IMR-90 (cell line): Measurements from ENCODE around the gene TRAF7. TPM values are rescaled to one million over a fixed set of nuclear protein-coding genes. Genes with fewer than 3 reads are reported as not detected.
"Not testable (repeated sequence)": the region's sequence is repeated elsewhere in the genome, so short reads cannot be mapped to it uniquely, and the experiment has no call there.

Experiments
- ATAC-seq: fragments of 200-7000 bp; cut with Tn5 transposase; 2 replicates; pipeline ENCODE4 v1.9.1; 2020; ENCODE audit warnings: low read depth, mild to moderate bottlenecking, moderate library complexity
- BruUV-seq: library from RNA; stranded (reverse); fragments of 400-500 nt; replicated peaks from 2 replicates; lab custom pipeline; 2021; lab: Mats Ljungman, UMichigan
- CTCF ChIA-PET: fragments of 300-600 bp; formaldehyde crosslinking; extraction: SDS; loops from one replicate; lab custom pipeline; 2021; ENCODE audit warnings: antibody characterized with exemption; lab: Yijun Ruan, JAX
- POLR2A ChIA-PET: fragments of 300-600 bp; sonication (Branson Sonifier 250); formaldehyde crosslinking; loops from one replicate; lab custom pipeline; 2022; ENCODE audit warnings: antibody characterized with exemption; ENCODE audit not compliant: unreplicated experiment; lab: Charles Lee
- DNase-seq: peaks from one replicate; pipeline ENCODE4 v3.0.0; 2013
- H2AFZ ChIP-seq: replicated peaks from 2 replicates; pipeline ENCODE3; 2013; ENCODE audit warnings: low read length, mild to moderate bottlenecking; ENCODE audit not compliant: poor library complexity
- H2AK5ac ChIP-seq: 2 replicates; pipeline ENCODE4 v1.6.1; 2013; ENCODE audit warnings: low read depth, low read length, inconsistent platforms
- H2AK9ac ChIP-seq: replicated peaks from 2 replicates; pipeline ENCODE3; 2013; ENCODE audit warnings: mild to moderate bottlenecking, low read depth, low read length, moderate library complexity; ENCODE audit not compliant: poor library complexity
- H2BK120ac ChIP-seq: 2 replicates; pipeline ENCODE4 v1.6.1; 2013; ENCODE audit warnings: low read depth, low read length, inconsistent platforms
- H2BK15ac ChIP-seq: 3 replicates; pipeline ENCODE4 v1.6.1; 2013; ENCODE audit warnings: low read depth, low read length, inconsistent platforms
- H2BK20ac ChIP-seq: 2 replicates; pipeline ENCODE4 v1.6.1; 2013; ENCODE audit warnings: low read depth, mild to moderate bottlenecking, inconsistent platforms, low read length, moderate library complexity
- H2BK5ac ChIP-seq: 2 replicates; pipeline ENCODE4 v1.6.1; 2013; ENCODE audit warnings: mild to moderate bottlenecking, low read depth, low read length, inconsistent platforms; ENCODE audit not compliant: poor library complexity, severe bottlenecking
- H3K14ac ChIP-seq: replicated peaks from 2 replicates; pipeline ENCODE4 v1.6.1; 2013; ENCODE audit warnings: low read depth, low read length, inconsistent platforms
- H3K18ac ChIP-seq: 2 replicates; pipeline ENCODE4 v1.6.1; 2013; ENCODE audit warnings: low read depth, low read length, control low read depth
- H3K23ac ChIP-seq: 2 replicates; pipeline ENCODE4 v1.6.1; 2013; ENCODE audit warnings: low read depth, low read length, inconsistent platforms
- H3K27ac ChIP-seq: 2 replicates; pipeline ENCODE4 v1.5.1; 2013; ENCODE audit warnings: mild to moderate bottlenecking, control low read depth, low read length; ENCODE audit not compliant: insufficient read depth
- H3K27me3 ChIP-seq: 2 replicates; pipeline ENCODE4 v1.6.1; 2013; ENCODE audit warnings: low read length; ENCODE audit not compliant: control insufficient read depth, insufficient read depth
- H3K36me3 ChIP-seq: 2 replicates; pipeline ENCODE4 v1.6.1; 2013; ENCODE audit warnings: low read length, mixed read lengths; ENCODE audit not compliant: control insufficient read depth, insufficient read depth
- H3K4ac ChIP-seq: 2 replicates; pipeline ENCODE4 v1.6.1; 2013; ENCODE audit warnings: low read depth, low read length, inconsistent platforms
- H3K4me1 ChIP-seq: 2 replicates; pipeline ENCODE4 v1.6.1; 2013; ENCODE audit warnings: low read length, mixed read lengths; ENCODE audit not compliant: control insufficient read depth, insufficient read depth
- H3K4me2 ChIP-seq: 2 replicates; pipeline ENCODE4 v1.6.1; 2013; ENCODE audit warnings: low read depth, mild to moderate bottlenecking, control low read depth, low read length, moderate library complexity
- H3K4me3 ChIP-seq: 2 replicates; pipeline ENCODE4 v1.5.1; 2013; ENCODE audit warnings: low read depth, mild to moderate bottlenecking, control low read depth, low read length, moderate library complexity; ENCODE audit not compliant: insufficient read depth
- H3K56ac ChIP-seq: 2 replicates; pipeline ENCODE4 v1.6.1; 2013; ENCODE audit warnings: low read length, inconsistent platforms; ENCODE audit not compliant: insufficient read depth; ENCODE audit errors: extremely low read depth
- H3K79me1 ChIP-seq, 2 experiments: 2 replicates each; pipeline ENCODE4 v1.6.1; 2013; ENCODE audit warnings: low read length in 2 of 2, inconsistent platforms in 1 of 2, low read depth in 1 of 2
- H3K9ac ChIP-seq: 2 replicates; pipeline ENCODE4 v1.6.1; 2013; ENCODE audit warnings: low read depth, low read length, control low read depth
- H3K9me1 ChIP-seq: 2 replicates; pipeline ENCODE4 v1.6.1; 2013; ENCODE audit warnings: low read length, inconsistent platforms; ENCODE audit not compliant: insufficient read depth
- H3K9me3 ChIP-seq: 2 replicates; pipeline ENCODE4 v1.6.1; 2013; ENCODE audit warnings: low read length; ENCODE audit not compliant: control insufficient read depth, insufficient read depth
- H4K20me1 ChIP-seq: 2 replicates; pipeline ENCODE4 v1.6.1; 2013; ENCODE audit warnings: low read length, inconsistent platforms; ENCODE audit not compliant: insufficient read depth
- H4K5ac ChIP-seq: 2 replicates; pipeline ENCODE4 v1.6.1; 2013; ENCODE audit warnings: mild to moderate bottlenecking, low read depth, low read length, control low read depth
- H4K8ac ChIP-seq, 2 experiments: 2 replicates each; pipeline ENCODE4 v1.6.1; 2013; ENCODE audit warnings: low read depth in 2 of 2, low read length in 2 of 2, control low read depth in 1 of 2, inconsistent platforms in 1 of 2
- H4K91ac ChIP-seq: 2 replicates; pipeline ENCODE4 v1.6.1; 2013; ENCODE audit warnings: low read depth, low read length, inconsistent platforms; ENCODE audit not compliant: insufficient read depth
- WGBS, 2 experiments: methylation state at CpG; one replicate each; pipeline versions ENCODE4 v1.1.5 to v1.1.7; 2013; ENCODE audit warnings: missing lambda C conversion rate in 2 of 2; ENCODE audit not compliant: insufficient read length in 1 of 2; ENCODE audit errors: extremely low coverage in 2 of 2; 5-methylcytosine and 5-hydroxymethylcytosine counted together
- dilution Hi-C: fragments of 300-500 bp; cut with HindIII; formaldehyde crosslinking; loops from one replicate; pipeline ENCODE4 v1.14.3; 2018; ENCODE audit warnings: low sequenced_read_pairs; ENCODE audit not compliant: unreplicated experiment
- in situ Hi-C: fragments of 300-500 bp; cut with MboI; formaldehyde crosslinking; loops from 3 replicates; pipeline ENCODE4 v1.14.3; 2019; ENCODE audit warnings: low sequenced_read_pairs, inconsistent platforms, mixed read lengths
- intact Hi-C: fragments of 100-400 bp; cut with micrococcal nuclease; formaldehyde crosslinking; loops from 2 replicates; pipeline ENCODE4 v1.10.0; 2022
- polyA plus RNA-seq, 3 experiments: library from polyadenylated mRNA; depleted of rRNA; stranded (reverse); fragments of >200 nt; gene quantifications; 2 replicates each; pipeline ENCODE4 v1.2.3, GENCODE V29; 2012; ENCODE audit warnings: low replicate concordance in 1 of 3
- total RNA-seq: library from RNA; depleted of rRNA; stranded (reverse); fragments of >200 nt; gene quantifications from 2 replicates; pipeline ENCODE4 v1.2.3, GENCODE V29; 2012

The TRAF7 gene
- total and polyA plus RNA-seq, 2 of the 4 experiments (the other 2 are of a cell fraction): 29.6 to 52.6 TPM

GRCh38 chr16:2114885-2115590, 40.5 kb upstream of the TRAF7 start:
- dilution Hi-C loops, POLR2A ChIA-PET: not testable (repeated sequence)

More at GRCh38 chr16:2114885-2115590, 40.5 kb upstream of the TRAF7 start:
- in situ Hi-C loops, H3K4me2 ChIP-seq, H2AFZ ChIP-seq, H3K9me3 ChIP-seq, H2BK5ac ChIP-seq, H4K5ac ChIP-seq, H3K56ac ChIP-seq, H4K91ac ChIP-seq, H2AK9ac ChIP-seq, H4K8ac ChIP-seq, H3K9me1 ChIP-seq, H3K27ac ChIP-seq, H3K4me3 ChIP-seq, H3K79me1 ChIP-seq, CTCF ChIA-PET, DNase-seq, H3K27me3 ChIP-seq, BruUV-seq, H3K14ac ChIP-seq, H2BK120ac ChIP-seq, H3K4me1 ChIP-seq, H3K4ac ChIP-seq, H2BK20ac ChIP-seq, H4K20me1 ChIP-seq, H3K18ac ChIP-seq, intact Hi-C loops, H3K23ac ChIP-seq, H2AK5ac ChIP-seq, ATAC-seq, H2BK15ac ChIP-seq, H3K9ac ChIP-seq: not testable (repeated sequence)
- WGBS, 2 experiments: 95% methylated on average over 4 of the region's 34 CpGs; no CpG with 5 or more reads in 1 of the 2 experiments
- peaks cover 34% of the 10 kb centered on the region; the same call in 1 of the 2 replicates for H3K36me3 ChIP-seq
